Gastroesophageal sphincter (tissue), 3 donors: ENCODE results near the gene EMCN.

Experiments used
- EP300 ChIP-seq: sonication (generic); formaldehyde crosslinking; IDR thresholded peaks from one replicate; pipeline ENCODE4 v1.6.1; 2017; ENCODE audit warnings: antibody characterized with exemption, mild to moderate bottlenecking
- POLR2A ChIP-seq, 2 donors: fragments of 450-650 bp; IDR thresholded peaks; one replicate each; pipeline ENCODE4 v1.6.1; 2017; ENCODE audit warnings: antibody characterized with exemption in 2 of 2, mild to moderate bottlenecking in 2 of 2, moderate library complexity in 1 of 2
- POLR2AphosphoS5 ChIP-seq: sonication (generic); formaldehyde crosslinking; IDR thresholded peaks from one replicate; pipeline ENCODE4 v1.6.1; 2017; ENCODE audit warnings: antibody characterized with exemption
- TF ChIP-seq, protein P1 (sequence below), 4 experiments: fragments of 200-600 bp in 2 of 4; fragments of 450-650 bp in 2 of 4; sonication (generic) in 1 of 4; IDR thresholded peaks; one replicate each; pipeline ENCODE4 v1.5.1; 2017 to 2019; ENCODE audit warnings: antibody characterized with exemption in 4 of 4, mild to moderate bottlenecking in 2 of 4, moderate library complexity in 2 of 4

DNA sequence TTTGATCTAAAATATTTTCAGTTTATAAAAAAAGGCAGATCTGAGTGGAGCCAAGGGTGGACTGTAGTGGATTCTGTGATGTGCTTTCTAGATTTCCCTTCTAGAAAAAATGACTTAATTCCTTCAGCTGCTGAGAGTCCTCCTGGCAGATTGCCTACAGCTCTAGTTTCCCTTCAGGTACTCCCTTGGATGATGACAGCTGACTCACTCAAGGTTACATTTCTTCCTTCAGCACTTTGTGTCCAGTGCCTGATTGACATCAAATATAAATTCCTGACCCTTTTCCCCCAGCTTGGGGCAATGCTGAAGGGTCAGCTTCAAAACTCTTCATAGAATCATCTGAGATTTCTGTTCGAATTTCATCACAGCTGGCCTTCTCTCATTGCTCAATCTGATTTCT lies 161.7 kb downstream of the EMCN start:
- TF ChIP-seq, protein P1, sequence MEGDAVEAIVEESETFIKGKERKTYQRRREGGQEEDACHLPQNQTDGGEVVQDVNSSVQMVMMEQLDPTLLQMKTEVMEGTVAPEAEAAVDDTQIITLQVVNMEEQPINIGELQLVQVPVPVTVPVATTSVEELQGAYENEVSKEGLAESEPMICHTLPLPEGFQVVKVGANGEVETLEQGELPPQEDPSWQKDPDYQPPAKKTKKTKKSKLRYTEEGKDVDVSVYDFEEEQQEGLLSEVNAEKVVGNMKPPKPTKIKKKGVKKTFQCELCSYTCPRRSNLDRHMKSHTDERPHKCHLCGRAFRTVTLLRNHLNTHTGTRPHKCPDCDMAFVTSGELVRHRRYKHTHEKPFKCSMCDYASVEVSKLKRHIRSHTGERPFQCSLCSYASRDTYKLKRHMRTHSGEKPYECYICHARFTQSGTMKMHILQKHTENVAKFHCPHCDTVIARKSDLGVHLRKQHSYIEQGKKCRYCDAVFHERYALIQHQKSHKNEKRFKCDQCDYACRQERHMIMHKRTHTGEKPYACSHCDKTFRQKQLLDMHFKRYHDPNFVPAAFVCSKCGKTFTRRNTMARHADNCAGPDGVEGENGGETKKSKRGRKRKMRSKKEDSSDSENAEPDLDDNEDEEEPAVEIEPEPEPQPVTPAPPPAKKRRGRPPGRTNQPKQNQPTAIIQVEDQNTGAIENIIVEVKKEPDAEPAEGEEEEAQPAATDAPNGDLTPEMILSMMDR (IDR thresholded peaks at IDR 0.05) = no peak
- TF ChIP-seq POLR2AphosphoS5 (no peak), POLR2A (IDR thresholded peaks at IDR 0.05) (no peak), EP300 (no peak)
